Rectal smooth muscle tissue (tissue), 1 donor: ENCODE results near the gene MED25.
A peak's percentile ranks its signal among the peaks of the same experiment; 100 is the strongest.
"Not testable (repeated sequence)": the region's sequence is repeated elsewhere in the genome, so short reads cannot be mapped to it uniquely, and the experiment has no call there.

Experiments used
- H3K27ac ChIP-seq: one replicate; pipeline ENCODE4 v1.7.0; 2013; ENCODE audit warnings: low read depth, low read length, inconsistent platforms
- H3K27me3 ChIP-seq: one replicate; pipeline ENCODE4 v1.7.0; 2013; ENCODE audit warnings: low read length; ENCODE audit not compliant: control insufficient read depth, insufficient read depth
- H3K36me3 ChIP-seq: one replicate; pipeline ENCODE4 v1.7.0; 2013; ENCODE audit warnings: low read length; ENCODE audit not compliant: control insufficient read depth, insufficient read depth
- H3K4me1 ChIP-seq: one replicate; pipeline ENCODE4 v1.7.0; 2013; ENCODE audit warnings: low read length; ENCODE audit not compliant: control insufficient read depth, insufficient read depth
- H3K4me3 ChIP-seq: one replicate; pipeline ENCODE4 v1.7.0; 2013; ENCODE audit warnings: low read length
- H3K9ac ChIP-seq: one replicate; pipeline ENCODE4 v1.7.0; 2013; ENCODE audit warnings: low read length

MED25 gene

DNA sequence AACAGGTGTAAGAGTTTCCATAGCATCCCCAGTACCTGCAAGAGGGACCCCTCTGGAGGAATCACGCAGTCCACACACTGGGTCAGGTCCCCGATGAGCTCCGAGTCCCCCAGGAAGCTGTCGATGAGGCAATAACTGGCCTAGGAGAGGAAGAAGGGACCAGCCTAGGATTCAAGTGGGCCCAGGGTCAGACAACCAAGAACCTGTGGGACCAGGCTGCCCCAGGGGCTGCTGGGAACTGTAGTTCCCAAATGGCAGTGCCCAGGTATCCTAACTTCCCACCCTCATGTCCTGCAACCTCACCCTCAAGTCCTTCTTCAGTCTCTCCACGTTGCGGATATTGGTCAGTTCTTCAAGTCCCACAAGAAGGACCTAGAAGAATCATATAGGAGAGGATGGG lies 6.8 kb upstream of the MED25 start:
- no peaks in the 10 kb centered on the region for H3K36me3 ChIP-seq
- no peak overlapping the region for H3K27ac ChIP-seq

DNA sequence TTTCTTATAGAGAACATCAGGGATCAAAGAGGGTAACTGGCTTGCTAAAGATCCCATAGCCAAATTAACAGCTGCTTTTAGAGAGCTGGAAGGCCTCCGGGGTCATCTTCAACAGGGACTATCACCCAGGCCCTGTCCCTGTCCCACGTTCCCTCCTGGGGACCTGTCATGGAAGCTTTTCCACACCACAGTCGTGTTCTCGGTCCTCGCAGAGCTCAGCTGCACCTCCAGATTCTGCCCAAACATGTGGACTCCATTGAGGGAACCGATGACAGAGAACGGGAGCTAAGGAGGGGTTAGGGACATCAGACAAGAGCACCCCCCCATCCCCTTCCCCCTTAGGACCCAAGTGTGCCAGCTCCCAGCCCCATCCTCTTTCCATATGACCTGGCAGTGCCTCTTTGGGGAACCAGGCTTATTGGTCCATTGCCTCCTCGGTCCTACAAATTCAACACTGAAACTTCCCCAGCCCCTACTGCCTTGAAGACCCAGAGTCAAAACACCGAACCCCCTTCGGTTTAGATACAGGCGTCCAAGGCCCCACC lies 5.6 kb upstream of the MED25 start:
- Histone ChIP-seq H3K9ac (no peak overlapping the region), H3K4me3 (peak overlapping the region; percentile 81), H3K36me3 (no peaks in the 10 kb centered on the region), H3K27me3 (no peaks in the 10 kb centered on the region), H3K4me1 (peaks cover 10% of the 10 kb centered on the region), H3K27ac (peak overlapping the region; percentile 82)

More for the DNA sequence above, 6.8 kb upstream of the MED25 start:
- Histone ChIP-seq H3K9ac (no peak overlapping the region), H3K4me1 (peaks cover 7% of the 10 kb centered on the region), H3K4me3 (no peak overlapping the region), H3K27me3 (no peaks in the 10 kb centered on the region)

DNA sequence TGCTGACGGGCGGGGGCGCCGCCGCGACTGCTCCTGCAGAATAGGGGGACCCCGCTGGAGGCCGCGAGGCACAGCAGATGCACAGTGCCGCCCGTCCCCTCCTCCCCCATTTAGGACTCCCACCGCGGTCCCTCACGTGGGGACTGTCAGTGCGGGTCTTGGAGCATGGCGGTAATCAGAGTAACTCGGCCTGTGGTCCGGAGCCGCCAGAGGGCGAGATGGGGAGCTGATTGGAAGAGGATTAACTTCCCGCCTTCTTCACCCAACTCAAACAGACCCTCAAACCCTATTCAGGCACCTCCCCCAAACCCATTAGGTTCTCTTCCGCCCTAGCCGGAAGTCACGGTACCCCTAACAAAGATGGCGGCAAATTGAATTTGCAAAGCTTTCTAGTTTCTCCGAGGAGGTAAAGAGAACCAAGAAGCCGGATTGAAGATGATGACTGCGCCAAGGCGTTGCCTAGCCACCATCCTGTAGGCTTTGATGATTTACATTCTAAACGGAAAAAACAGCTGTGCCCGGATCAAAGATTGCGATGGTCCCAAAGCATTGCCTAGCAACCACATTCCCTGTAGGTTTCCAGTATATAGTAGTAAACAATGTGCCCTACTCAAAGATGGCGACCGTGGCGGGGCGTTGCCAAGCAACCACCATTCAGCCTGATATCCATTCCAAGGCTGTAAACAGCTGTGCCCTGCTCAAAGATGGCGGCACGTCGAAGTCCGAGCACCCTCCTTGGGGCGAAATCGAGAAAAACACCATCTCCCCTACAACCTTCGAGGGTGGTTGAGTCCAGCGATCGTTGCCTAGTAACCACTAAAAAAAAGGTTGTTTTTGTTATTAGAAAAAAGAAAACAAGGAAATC lies 4.9 kb upstream of the MED25 start, which contains the start of gene FUZ:
Gene FUZ (minus strand): TSS at position 296 of the 865 bp plus-strand sequence. CDS start 186 bp downstream, at position 110.
- Histone ChIP-seq H3K4me1 (peaks cover 10% of the 10 kb centered on the region), H3K4me3 (peak within 1 kb of the TSS; percentile 81), H3K36me3 (no peaks in the 10 kb centered on the region), H3K27me3 (no peaks in the 10 kb centered on the region), H3K9ac (peak within 1 kb of the TSS; percentile 25), H3K27ac (peak within 1 kb of the TSS; percentile 82)

DNA sequence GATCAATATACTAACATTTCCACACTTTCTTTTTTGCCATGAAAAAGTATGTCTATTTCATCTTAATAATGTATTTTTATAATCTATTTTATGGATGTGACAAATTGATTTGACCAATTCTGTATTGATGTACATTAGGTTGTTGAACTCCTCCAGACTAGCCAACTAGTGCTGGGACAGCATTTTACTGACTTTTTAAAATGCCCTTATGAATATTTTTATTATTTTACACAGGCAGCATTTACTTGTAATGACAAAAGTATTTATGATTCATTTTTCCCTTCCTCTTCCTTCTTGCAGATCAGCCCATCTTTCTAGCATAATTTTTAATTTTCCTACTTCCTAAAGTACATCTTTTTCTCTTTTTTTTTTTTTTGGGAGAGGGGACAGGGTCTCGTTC lies 4.1 kb upstream of the MED25 start:
- Histone ChIP-seq H3K4me1 (peaks cover 10% of the 10 kb centered on the region), H3K27ac (peak overlapping the region; percentile 82), H3K9ac (no peak overlapping the region), H3K4me3 (peak overlapping the region; percentile 81), H3K36me3 (no peaks in the 10 kb centered on the region), H3K27me3 (no peaks in the 10 kb centered on the region)

DNA sequence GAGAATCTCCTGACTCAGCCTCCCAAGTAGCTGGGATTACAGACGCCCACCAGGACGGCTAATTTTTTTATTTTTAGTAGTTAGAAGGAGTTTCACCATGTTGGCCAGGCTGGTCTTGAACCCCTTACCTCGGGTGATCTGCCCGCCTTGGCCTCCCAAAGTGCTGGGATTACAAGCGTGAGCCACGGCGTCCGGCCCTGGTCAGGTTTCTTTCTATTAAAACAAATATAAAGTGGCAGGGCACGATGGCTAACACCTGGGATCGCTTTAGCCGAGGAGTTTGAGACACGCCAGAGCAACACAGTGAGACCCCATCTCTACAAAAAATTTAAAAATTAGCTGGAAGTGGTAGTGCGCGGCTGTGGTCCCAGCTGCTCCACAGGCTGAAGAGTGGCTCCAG lies 1.5 kb upstream of the MED25 start:
- Histone ChIP-seq H3K27ac (peak overlapping the region; percentile 95), H3K36me3 (no peaks in the 10 kb centered on the region), H3K27me3 (no peaks in the 10 kb centered on the region), H3K4me1 (peaks cover 3% of the 10 kb centered on the region), H3K4me3 (no peak overlapping the region), H3K9ac (no peak overlapping the region)

DNA sequence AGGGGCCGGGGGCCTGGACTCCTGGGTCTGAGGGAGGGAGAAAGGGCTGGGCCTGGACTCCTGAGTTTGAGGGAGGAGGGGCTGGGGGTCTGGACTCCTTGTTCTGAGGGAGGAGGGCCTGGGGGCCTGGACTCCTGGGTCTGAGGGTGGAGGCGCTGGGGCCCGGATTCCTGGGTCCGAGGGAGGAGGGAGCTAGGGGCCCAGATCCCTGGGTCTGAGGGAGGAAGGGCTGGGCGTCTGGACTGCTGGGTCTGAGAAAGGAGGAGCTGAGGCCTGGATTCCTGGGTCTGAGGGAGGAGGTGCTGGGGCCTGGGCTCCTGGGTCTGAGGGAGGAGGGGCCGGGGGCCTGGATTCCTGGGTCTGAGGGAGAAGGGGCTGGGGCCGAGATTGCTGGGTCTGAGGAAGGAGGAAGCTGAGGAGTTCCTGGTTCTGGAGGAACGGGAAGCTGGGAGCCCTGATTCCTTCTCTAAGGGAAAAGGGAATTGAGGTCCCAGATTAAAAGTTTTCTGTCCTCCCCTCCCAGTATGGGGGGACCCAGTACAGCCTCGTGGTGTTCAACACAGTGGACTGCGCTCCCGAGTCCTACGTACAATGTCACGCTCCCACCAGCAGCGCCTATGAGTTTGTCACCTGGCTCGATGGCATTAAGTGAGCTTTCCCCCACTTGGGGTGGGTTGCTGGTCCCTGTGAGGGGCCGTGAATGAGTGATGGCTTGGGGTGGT lies 721 bp downstream of the MED25 start:
- Histone ChIP-seq H3K27me3 (no peaks in the 10 kb centered on the region), H3K36me3 (no peaks in the 10 kb centered on the region), H3K27ac (peak overlapping the region; percentile 95), H3K9ac (peak overlapping the region; percentile 64), H3K4me3 (peak overlapping the region; percentile 92), H3K4me1 (peaks cover 3% of the 10 kb centered on the region)

DNA sequence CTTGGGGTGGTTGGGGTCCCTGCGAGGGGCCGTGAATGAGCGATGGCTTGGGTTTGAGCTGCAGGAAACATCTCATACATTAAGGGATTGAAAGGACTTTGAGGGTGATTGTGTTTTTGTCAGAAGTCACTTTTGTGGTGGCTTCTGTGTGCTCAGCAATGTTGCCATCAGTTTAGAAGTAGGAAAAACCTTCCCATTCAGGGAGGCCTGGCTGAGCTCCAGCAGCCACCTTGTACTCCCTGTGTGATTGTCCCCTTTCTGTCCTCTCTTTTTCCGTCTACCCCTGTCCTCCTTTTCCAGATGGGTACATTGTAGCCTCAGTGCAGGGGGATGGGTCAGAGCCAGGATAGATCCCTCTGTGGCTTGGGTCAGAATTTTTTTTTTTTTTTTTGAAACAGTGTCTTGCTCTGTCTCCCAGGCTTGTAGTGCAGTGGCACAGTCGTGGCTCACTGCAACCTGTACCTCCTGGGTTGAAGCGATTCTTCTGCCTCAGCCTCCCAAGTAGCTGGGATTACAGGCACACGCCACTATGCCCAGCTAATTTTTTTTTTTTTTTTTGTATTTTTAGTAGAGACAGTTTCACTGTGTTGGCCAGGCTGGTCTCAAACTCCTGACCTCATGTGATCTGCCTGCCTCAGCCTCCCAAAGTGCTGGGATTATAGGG lies 1.5 kb downstream of the MED25 start:
- H3K9ac ChIP-seq, H3K27ac ChIP-seq, H3K36me3 ChIP-seq, H3K4me1 ChIP-seq, H3K27me3 ChIP-seq: not testable (repeated sequence)
- H3K4me3 ChIP-seq = peak overlapping the region; percentile 92

DNA sequence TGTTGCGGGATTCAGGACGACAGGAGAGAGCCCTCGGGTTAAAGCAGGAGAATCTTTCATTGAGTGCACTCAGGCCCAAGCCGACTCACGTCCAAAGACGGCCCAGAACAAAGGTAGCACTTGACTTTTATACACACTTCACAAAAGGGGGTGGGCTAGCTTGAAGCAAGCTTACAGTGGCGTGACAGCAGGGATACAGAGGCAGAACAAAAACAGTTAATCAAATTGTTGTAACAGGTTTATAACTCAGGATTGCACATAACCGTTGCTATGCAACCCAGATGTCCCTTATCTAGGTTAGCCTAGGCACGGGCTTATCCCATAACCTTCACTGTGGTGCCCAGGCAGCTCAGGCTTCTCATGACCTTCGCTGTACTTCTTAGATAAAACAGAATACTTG lies 2.0 kb downstream of the MED25 start:
- Histone ChIP-seq H3K27me3 (no peaks in the 10 kb centered on the region), H3K4me3 (no peak overlapping the region), H3K4me1 (peaks cover 3% of the 10 kb centered on the region), H3K36me3 (peaks cover 3% of the 10 kb centered on the region), H3K9ac (no peak overlapping the region), H3K27ac (no peak overlapping the region)

DNA sequence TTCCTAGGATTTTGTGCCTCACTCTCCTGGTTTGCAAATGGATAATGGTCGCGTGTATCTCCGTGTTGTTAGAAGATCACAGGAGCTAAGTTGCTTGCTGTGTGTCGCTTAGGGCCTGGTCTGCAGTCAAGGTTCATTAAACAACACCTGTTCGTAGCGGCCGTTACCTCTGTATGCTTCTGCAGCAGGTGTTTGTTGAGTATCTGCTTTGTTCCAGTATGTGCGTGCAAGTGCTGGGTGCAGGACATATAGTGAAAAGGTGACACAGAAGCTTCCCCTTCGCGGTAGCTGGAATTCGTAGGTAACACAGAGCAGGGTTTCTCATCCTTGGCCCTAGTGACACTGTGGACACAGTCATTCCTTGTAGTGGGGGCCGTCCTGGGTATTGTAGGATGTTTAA lies 5.4 kb downstream of the MED25 start:
- Histone ChIP-seq H3K4me3 (no peak overlapping the region), H3K27me3 (no peaks in the 10 kb centered on the region), H3K36me3 (peaks cover 11% of the 10 kb centered on the region), H3K4me1 (no peaks in the 10 kb centered on the region), H3K27ac (no peak overlapping the region), H3K9ac (no peak overlapping the region)

DNA sequence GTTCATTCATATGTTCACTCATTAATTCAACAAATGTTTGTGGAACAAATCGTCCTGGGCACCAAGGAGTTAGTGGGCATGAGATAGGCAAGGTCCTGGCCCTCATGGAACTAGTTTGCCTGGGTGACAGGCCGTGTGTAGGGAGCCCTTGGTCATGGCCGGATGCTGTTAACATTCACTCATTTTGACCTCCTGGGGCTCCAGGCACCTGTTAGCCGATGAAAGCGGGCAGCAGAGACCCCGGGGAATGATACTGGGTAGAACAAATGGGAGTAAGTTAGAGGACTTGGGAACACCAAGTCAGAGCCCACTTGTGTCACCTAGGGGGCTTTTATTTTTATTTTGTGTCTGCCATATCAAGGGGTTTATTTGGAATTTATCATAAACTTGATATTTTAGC lies 6.6 kb downstream of the MED25 start:
- Histone ChIP-seq H3K27ac (no peak overlapping the region), H3K4me3 (no peak overlapping the region), H3K27me3 (no peaks in the 10 kb centered on the region), H3K9ac (no peak overlapping the region), H3K4me1 (no peaks in the 10 kb centered on the region), H3K36me3 (peaks cover 20% of the 10 kb centered on the region)

DNA sequence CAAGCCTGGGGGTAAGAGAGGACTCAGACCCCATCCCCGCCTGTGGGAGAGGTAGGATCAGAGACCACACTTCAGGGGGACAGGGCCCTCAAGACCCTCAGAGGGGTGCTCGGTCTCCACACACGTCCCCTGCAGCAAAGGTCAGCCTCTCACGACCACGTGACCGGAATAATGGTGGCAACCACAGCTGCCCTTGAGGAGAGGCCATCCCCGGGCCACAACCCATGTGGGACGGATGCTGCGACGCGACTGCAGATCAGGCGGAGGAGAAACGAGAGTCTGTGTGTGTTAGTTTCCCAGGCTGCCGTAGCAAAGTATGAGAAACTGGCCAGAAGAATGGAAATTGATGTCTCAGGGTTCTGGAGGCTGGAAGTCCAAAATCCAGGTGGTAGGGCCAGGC lies 8.9 kb downstream of the MED25 start:
- no peaks in the 10 kb centered on the region for H3K27me3 ChIP-seq
- no peak overlapping the region for H3K27ac ChIP-seq
- H3K9ac ChIP-seq = no peak overlapping the region
- H3K36me3 ChIP-seq = peaks cover 28% of the 10 kb centered on the region
- no peaks in the 10 kb centered on the region for H3K4me1 ChIP-seq
- H3K4me3 ChIP-seq = no peak overlapping the region

DNA sequence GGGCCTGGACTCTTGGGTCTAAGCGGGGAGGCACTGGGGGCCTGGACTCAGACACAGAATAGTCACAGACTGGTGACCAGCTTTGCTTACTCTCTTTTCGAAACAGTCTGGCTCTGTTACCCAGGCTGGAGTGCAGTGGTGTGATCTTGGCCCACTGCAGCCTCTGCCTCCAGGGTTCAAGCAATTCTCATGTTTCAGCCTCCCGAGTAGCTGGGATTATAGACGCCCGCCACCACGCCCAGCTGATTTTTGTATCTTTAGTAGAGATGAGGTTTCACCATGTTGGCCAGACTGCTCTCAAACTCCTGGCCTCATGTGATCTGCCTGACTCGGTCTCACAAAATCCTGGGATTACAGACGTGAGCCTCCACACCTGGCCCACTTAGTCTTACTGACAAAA lies 11.1 kb downstream of the MED25 start:
- Histone ChIP-seq H3K27ac (no peak overlapping the region), H3K27me3 (no peaks in the 10 kb centered on the region), H3K4me3 (no peak overlapping the region), H3K36me3 (peaks cover 47% of the 10 kb centered on the region), H3K9ac (no peak overlapping the region), H3K4me1 (no peaks in the 10 kb centered on the region)
